Testis (tissue), 2 donors: Measurements from ENCODE around the gene SCP2D1.

Experiments used
- CTCF ChIP-seq, 3 experiments: fragments of 450-650 bp in 2 of 3; fragments of 200-600 bp in 1 of 3; sonication (generic) in 1 of 3; IDR thresholded peaks; one replicate each; pipeline ENCODE4 v1.5.1; 2016 to 2019; ENCODE audit warnings: antibody characterized with exemption in 3 of 3, mild to moderate bottlenecking in 2 of 3, moderate library complexity in 1 of 3
- POLR2A ChIP-seq: fragments of 450-650 bp; IDR thresholded peaks from one replicate; pipeline ENCODE4 v1.6.1; 2017; ENCODE audit warnings: antibody characterized with exemption, mild to moderate bottlenecking, moderate library complexity

- no peak for TF ChIP-seq CTCF (IDR thresholded peaks at IDR 0.05)
- no peak for TF ChIP-seq POLR2A
These were observed 22.1 kb downstream of the SCP2D1 start for GRCh38 chr20:18835466-18836256.
